NCI-H2171 treated with DMSO at 0.1 percent for 48 hours (cell line): ENCODE data around the gene GFPT1.
A peak's percentile ranks its signal among the peaks of the same experiment; 100 is the strongest.

ENCODE experiments used
- DNase-seq: peaks from one replicate; lab custom pipeline; 2025; lab: John Stamatoyannopoulos, UW

The GFPT1 gene

GRCh38 chr2:69316550-69316949, 70.5 kb downstream of the GFPT1 start:
- no peak for DNase-seq

- DNase-seq = no peak
These were observed 71.8 kb downstream of the GFPT1 start for GRCh38 chr2:69315160-69315761.

GRCh38 chr2:69311024-69311416, 76.0 kb downstream of the GFPT1 start:
- DNase-seq = no peak

GRCh38 chr2:69310111-69311023, 76.7 kb downstream of the GFPT1 start:
- no peak for DNase-seq

GRCh38 chr2:69309351-69310110, 77.5 kb downstream of the GFPT1 start:
- peak; percentile 61 for DNase-seq

GRCh38 chr2:69308338-69308737, 78.7 kb downstream of the GFPT1 start:
- no peak for DNase-seq

GRCh38 chr2:69307579-69308064, 79.4 kb downstream of the GFPT1 start:
- no peak for DNase-seq

- peak; percentile 73 for DNase-seq
These were observed 80.0 kb downstream of the GFPT1 start for GRCh38 chr2:69306822-69307578.

GRCh38 chr2:69306393-69306821, 80.6 kb downstream of the GFPT1 start:
- DNase-seq = no peak

GRCh38 chr2:69305712-69306392, 81.2 kb downstream of the GFPT1 start:
- DNase-seq = no peak

GRCh38 chr2:69305166-69305565, 81.9 kb downstream of the GFPT1 start:
- no peak for DNase-seq

GRCh38 chr2:69304656-69305055, 82.4 kb downstream of the GFPT1 start:
- no peak for DNase-seq

GRCh38 chr2:69300650-69301049, 86.4 kb downstream of the GFPT1 start:
- no peak for DNase-seq

GRCh38 chr2:69299772-69300516, 87.1 kb downstream of the GFPT1 start:
- no peak for DNase-seq

GRCh38 chr2:69298862-69299261, 88.2 kb downstream of the GFPT1 start:
- no peak for DNase-seq

- no peak for DNase-seq
These were observed 88.8 kb downstream of the GFPT1 start for GRCh38 chr2:69298261-69298660.

GRCh38 chr2:69297216-69297615, 89.8 kb downstream of the GFPT1 start:
- no peak for DNase-seq

GRCh38 chr2:69296421-69296820, 90.6 kb downstream of the GFPT1 start:
- DNase-seq = no peak

GRCh38 chr2:69292256-69292655, 94.8 kb downstream of the GFPT1 start:
- no peak for DNase-seq

GRCh38 chr2:69291721-69292120, 95.3 kb downstream of the GFPT1 start:
- no peak for DNase-seq
